Coronary artery (tissue), 2 donors: ENCODE data around the gene CTDP1.
"Not testable (repeated sequence)": the region's sequence is repeated elsewhere in the genome, so short reads cannot be mapped to it uniquely, and the experiment has no call there.

ENCODE experiments used
- DNase-seq: peaks from one replicate; pipeline ENCODE4 v3.0.0-alpha.2; 2017; ENCODE audit warnings: low spot score
- H3K27ac ChIP-seq, 2 donors: fragments of 200-600 bp; sonication (generic); one replicate each; pipeline ENCODE4 v1.5.1; 2016 to 2019
- H3K4me3 ChIP-seq: fragments of 200-600 bp; sonication (generic); 2 replicates; pipeline ENCODE4 v1.5.1; 2016; ENCODE audit warnings: mild to moderate bottlenecking, moderate library complexity
- CTCF ChIP-seq: fragments of 200-600 bp; sonication (generic); IDR thresholded peaks from one replicate; pipeline ENCODE4 v1.5.1; 2019; ENCODE audit warnings: antibody characterized with exemption

CTDP1 gene

GRCh38 chr18:79744625-79745024 is 65.0 kb downstream of the CTDP1 start:
- no peak overlapping the region for H3K4me3 ChIP-seq
- no peak overlapping the region for H3K27ac ChIP-seq
- no peak for DNase-seq
- TF ChIP-seq CTCF = no peak

GRCh38 chr18:79746730-79747129 is 67.1 kb downstream of the CTDP1 start:
- TF ChIP-seq CTCF = no peak
- no peak for DNase-seq
- no peak overlapping the region for H3K27ac ChIP-seq
- H3K4me3 ChIP-seq = no peak overlapping the region

GRCh38 chr18:79747156-79747845 is 67.7 kb downstream of the CTDP1 start:
- no peak overlapping the region for H3K27ac ChIP-seq
- no peak overlapping the region for H3K4me3 ChIP-seq
- no peak for TF ChIP-seq CTCF
- DNase-seq = no peak

GRCh38 chr18:79748321-79749180 is 68.9 kb downstream of the CTDP1 start:
- TF ChIP-seq CTCF = no peak
- Histone ChIP-seq H3K27ac (no peak overlapping the region), H3K4me3 (no peak overlapping the region)
- DNase-seq = no peak

GRCh38 chr18:79749251-79750191 is 69.9 kb downstream of the CTDP1 start:
- H3K4me3 ChIP-seq = no peak overlapping the region
- no peak for DNase-seq
- TF ChIP-seq CTCF = no peak
- H3K27ac ChIP-seq = no peak overlapping the region

- TF ChIP-seq CTCF = no peak
- DNase-seq = no peak
- Histone ChIP-seq H3K4me3 (no peak overlapping the region), H3K27ac (no peak overlapping the region)
Measured at GRCh38 chr18:79750980-79751571, 71.5 kb downstream of the CTDP1 start.

- not testable (repeated sequence) for DNase-seq, H3K4me3 ChIP-seq, H3K27ac ChIP-seq
Measured at GRCh38 chr18:79751918-79752578, 72.4 kb downstream of the CTDP1 start.

- H3K27ac ChIP-seq, DNase-seq, H3K4me3 ChIP-seq: not testable (repeated sequence)
Measured at GRCh38 chr18:79752946-79753345, 73.3 kb downstream of the CTDP1 start.
